DMS114 treated with DMSO at 0.1 percent for 48 hours (cell line): ENCODE results near the gene CNPPD1.

Source experiments
- DNase-seq: peaks from one replicate; lab custom pipeline; 2025; ENCODE audit not compliant: unreplicated experiment; lab: John Stamatoyannopoulos, UW

Gene CNPPD1

GRCh38 chr2:219181531-219181930, 4.8 kb upstream of the CNPPD1 start:
- no peak for DNase-seq

- no peak for DNase-seq
Measured at GRCh38 chr2:219180961-219181360, 4.2 kb upstream of the CNPPD1 start.

- DNase-seq: no peak
Measured at GRCh38 chr2:219179601-219180465, 3.1 kb upstream of the CNPPD1 start.

- no peak for DNase-seq
Measured at GRCh38 chr2:219178377-219179175, 1.9 kb upstream of the CNPPD1 start.

GRCh38 chr2:219177552-219178376, 1.0 kb upstream of the CNPPD1 start, which contains the start of gene RETREG2:
Gene RETREG2 (plus strand): TSS chr2:219178275. CDS start chr2:219178353, 78 bp downstream.
- DNase-seq: peak; percentile 85

GRCh38 chr2:219175928-219176817, 552 bp downstream of the CNPPD1 start:
- DNase-seq: peak; percentile 14

- DNase-seq: no peak
Measured at GRCh38 chr2:219175486-219175885, 1.2 kb downstream of the CNPPD1 start.

- no peak for DNase-seq
Measured at GRCh38 chr2:219174801-219175200, 1.9 kb downstream of the CNPPD1 start.

GRCh38 chr2:219174146-219174545, 2.6 kb downstream of the CNPPD1 start:
- no peak for DNase-seq

- no peak for DNase-seq
Measured at GRCh38 chr2:219173176-219173575, 3.5 kb downstream of the CNPPD1 start.

GRCh38 chr2:219172231-219173154, 4.2 kb downstream of the CNPPD1 start:
- no peak for DNase-seq

- DNase-seq: peak; percentile 14
Measured at GRCh38 chr2:219171231-219171651, 5.5 kb downstream of the CNPPD1 start.

- DNase-seq: no peak
Measured at GRCh38 chr2:219169930-219170654, 6.6 kb downstream of the CNPPD1 start, which contains the start of gene SLC23A3. Gene SLC23A3 (minus strand): TSS chr2:219170029. CDS start chr2:219169984, 45 bp downstream.

GRCh38 chr2:219168932-219169331, 7.8 kb downstream of the CNPPD1 start:
- no peak for DNase-seq

GRCh38 chr2:219168526-219168925, 8.2 kb downstream of the CNPPD1 start:
- DNase-seq: no peak

- DNase-seq: no peak
Measured at GRCh38 chr2:219167997-219168396, 8.7 kb downstream of the CNPPD1 start.

- no peak for DNase-seq
Measured at GRCh38 chr2:219165058-219165911, 11.4 kb downstream of the CNPPD1 start.
